NCI-H2227 treated with DMSO at 0.1 percent for 48 hours (cell line): ENCODE data around the gene SH2D1A.
"Not testable (repeated sequence)": the region's sequence is repeated elsewhere in the genome, so short reads cannot be mapped to it uniquely, and the experiment has no call there.

Experiments used
- DNase-seq: peaks from one replicate; lab custom pipeline; 2025; lab: John Stamatoyannopoulos, UW

Gene SH2D1A

DNA sequence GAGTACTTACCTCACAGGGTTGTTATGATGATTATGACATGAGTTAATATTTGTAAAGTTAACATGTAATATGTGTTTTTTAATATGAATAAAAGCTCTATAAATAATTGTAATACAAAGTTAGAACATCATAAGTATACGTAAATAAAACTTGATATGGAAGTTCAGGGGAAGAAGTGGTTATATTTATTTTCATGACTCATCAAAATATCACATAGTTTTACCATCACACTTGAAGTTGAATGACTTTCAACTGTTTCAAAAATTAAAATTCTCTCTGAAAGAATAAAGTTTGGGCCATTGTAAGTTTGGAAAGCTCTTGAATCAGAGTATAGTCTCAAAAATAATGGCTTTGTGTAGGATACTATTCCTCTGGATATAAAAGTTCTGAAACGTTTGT lies 8.3 kb downstream of the SH2D1A start:
- DNase-seq, result no peak

DNA sequence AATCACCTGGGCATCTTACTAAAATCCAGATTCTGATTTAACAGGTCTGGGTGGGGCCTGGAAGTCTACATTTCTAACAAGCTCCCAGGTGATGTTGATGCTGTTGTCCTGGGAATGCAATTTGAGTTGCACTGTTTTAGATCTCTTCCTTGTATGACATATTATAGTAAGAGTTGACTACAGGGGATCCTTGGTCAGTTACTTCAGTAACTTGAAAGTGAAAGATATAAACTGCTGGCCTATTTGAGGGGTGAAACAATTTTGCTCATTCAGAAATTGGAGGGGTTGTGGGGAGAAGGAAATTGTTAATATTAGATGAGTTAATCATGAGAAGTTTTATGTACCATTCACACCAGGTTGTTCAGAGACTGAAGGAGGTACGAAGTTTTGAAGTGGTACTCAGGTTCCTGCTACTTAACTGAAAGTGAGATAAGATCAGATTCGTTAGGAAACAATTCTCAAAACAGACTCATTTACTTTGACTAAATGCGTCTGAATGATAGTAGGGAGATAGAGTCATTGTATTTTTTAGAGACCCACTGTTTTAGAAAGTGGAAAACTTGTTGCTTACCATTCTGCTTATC lies 12.5 kb downstream of the SH2D1A start:
- no peak for DNase-seq

DNA sequence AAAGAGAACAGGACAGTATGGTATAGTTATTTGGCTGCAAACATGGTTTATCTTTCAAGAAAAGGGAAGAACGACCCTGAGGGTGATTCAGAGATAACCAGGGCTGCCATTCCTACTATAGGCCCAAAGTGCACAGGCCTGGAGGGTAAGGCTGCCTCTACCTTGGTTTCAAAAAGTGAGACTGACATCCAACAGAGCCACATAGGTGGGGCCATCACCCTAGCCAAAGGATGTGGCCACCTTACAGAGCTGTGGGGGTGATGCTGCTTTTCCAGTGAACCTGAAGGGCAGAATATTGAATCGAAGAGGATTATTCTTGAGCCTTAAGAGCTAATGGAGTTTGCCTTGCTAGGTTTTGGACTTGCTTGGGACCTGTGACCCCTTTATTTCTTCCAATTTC lies 15.7 kb downstream of the SH2D1A start:
- no peak for DNase-seq

DNA sequence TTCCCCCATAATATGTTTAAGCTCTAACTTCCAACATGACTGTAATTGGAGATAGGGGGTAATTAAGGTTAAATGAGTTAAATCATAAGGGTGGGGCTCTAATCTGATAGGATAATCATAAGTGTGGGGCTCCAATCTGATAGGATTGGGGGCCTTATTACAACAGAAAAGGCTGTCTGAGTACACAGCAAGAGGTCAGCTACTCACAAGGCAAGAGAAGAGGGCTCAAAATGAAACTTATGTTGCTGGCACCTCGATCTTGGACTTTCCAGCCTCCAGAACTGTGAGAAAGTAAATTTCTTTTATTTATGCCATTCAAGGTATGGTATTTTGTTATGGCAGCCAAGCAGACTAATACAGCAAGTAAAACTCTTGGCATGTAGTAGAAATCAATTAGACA lies 16.4 kb downstream of the SH2D1A start:
- no peak for DNase-seq

DNA sequence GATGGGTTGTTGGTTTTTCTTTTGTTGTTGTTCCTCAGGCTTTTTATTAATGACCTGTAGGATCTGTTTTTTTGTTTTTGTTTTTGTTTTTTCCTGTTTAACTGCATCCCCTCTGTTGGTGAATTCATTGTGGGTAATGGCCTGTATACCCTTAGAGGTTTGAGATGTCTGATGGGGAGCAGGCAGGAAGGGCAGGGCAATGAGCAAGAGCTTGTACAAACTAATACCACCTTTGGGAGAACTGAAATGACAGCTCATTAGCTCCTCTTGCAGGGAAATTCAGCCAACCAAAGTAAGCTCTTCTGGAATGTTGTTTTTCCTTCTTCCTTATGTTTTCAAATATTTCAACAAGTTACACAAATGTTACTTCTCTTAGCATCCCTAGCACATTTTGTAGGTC lies 23.4 kb downstream of the SH2D1A start:
- DNase-seq, result no peak

DNA sequence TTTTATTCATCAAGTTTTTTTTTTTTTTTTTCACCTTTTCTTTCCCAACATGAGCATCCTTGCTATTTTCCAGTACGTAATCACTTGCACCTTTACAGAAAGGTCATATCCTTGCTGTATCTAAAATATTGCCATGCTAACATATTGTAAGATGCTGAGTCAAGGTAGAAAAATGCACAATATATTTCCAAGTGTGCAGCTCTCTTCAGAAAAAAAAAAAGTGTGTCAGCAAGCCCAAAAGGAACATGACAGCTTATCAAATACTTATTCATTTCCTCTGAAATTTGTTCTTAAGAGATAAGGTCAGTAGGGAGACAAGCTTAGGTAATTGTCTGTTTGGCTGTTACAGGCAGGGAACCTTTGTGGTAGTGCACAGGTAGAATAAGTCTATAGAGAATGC lies 27.0 kb downstream of the SH2D1A start:
- DNase-seq, result no peak

DNA sequence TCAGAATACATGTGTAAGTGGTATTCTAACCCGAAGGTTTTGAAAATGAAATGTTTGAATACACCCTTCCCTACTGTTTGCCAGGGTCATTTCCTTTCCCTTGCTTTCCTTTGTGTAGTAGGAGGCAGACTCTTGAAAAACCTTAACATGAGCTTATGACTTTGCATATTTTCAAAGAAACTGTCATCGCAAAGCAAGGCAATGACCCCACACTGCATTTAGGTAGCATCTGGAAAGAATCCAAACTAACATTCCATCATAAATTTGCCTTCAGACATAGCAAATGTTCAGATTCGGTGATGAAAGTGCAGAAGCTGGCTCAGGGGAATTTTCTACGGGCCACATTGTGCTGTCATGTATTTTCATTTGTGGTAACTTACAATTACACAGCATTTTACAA lies 32.3 kb downstream of the SH2D1A start:
- DNase-seq, result no peak

DNA sequence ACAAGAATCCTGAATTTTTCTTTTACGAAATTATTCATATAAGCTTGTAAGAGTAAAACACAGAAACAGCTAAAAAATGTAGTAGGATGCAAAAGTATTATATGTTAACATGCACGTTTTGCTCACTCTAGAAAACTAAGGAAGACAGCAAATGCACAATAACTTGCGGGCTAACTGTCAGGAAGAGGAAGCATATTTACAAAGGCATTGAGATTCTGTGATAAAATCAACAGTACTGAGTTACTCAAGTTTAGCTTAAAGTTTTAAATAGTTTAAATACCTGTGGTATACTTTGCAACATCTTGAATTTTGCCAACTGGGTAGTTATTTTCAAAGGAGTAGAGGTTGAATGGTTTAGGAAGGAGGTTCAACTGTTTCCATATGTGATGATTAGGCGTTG lies 37.0 kb downstream of the SH2D1A start:
- no peak for DNase-seq

DNA sequence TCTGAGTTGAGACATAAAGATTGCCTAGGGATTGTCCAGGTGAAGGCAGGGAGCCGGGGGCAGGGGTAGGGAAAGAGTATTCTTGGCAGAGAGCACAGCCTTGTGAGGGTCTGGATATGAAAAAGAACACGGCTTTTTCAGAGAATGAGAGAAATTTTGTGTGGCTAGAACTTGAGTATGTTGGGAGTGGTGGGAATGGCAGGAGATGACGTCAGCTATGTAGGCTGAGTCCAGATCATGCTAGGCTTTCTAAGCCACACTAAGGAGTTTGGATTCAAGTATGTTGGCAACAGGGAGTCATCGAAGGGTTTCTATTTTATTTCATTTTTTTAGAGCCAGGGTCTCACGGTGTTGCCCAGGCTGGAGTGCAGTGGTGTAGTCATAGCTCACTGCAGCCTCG lies 40.0 kb downstream of the SH2D1A start:
- DNase-seq, result no peak

DNA sequence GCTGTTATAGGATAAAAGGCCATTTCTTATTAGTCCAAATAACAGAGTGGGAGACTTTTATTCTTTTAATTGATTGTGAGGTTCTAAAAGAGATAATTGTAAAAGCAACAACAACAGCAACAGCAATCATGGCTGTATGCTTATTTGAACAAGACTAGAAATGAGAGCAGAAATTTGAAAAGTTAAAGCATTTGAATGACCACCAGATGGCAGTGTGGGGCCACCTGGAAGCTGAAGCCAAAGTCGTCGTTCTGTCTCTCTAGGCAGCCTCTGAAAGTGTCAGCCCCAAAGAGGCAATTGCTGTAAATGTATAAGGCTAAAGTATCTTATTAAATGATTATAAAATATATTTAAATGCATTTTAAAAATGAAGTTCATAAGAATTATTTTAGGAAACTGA lies 42.2 kb downstream of the SH2D1A start:
- peak; percentile 74 for DNase-seq

DNA sequence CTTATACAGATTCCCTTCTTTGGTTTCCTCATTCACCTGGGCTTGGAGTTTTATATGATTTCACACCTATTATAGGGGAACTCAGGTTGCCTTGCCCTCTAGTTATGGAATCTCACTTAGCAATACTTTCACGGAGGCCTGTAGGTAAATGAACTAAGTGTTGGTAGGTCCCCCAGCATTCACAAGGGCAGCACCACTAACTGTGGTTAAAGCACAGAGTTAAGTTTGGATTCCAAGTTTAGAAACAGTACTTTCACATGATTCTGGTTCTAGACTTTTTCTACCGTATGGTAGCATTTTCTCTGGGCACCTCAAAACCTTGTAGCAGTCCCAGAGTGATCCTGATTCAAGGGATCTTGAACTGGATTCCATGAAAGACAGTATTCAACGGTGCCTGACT lies 46.4 kb downstream of the SH2D1A start:
- DNase-seq, result no peak

DNA sequence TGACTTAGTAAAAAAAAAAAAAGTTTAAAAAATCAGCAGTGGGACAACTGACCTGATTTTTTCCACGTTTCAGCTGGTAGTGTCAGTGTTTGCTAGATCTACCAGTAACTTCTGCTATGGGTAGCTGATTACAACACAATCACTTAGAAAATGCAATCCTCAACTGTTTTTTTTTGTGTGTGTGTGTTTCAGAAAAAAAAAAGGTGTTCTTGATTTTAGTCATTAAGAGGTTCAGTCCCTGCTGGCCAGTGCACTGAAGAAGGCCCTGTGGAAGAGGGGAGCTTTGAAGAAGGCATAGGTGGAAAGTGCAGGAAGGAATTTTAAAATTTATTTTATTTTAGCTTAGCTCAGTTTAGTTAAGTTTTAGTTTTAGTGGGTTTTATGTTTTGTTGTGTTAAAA lies 46.9 kb downstream of the SH2D1A start:
- no peak for DNase-seq

DNA sequence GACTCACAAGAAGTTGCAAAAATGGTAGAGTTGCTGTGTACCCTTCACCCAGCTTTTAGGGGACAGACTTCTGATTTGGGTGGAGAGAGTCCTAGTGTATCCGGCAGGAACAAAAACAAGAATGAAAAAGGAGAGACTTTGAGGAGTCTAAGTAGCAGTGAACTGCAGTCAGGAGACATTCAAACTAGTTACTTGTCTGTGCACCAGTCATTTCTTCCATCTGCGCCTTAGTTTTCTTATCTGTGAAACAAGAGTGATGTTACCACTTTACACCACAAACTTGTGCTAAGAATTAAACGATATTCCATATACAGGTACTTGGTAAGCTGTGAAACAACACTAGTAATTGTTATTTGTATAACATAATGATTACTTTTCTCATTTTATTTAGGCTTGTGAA lies 47.3 kb downstream of the SH2D1A start:
- no peak for DNase-seq

DNA sequence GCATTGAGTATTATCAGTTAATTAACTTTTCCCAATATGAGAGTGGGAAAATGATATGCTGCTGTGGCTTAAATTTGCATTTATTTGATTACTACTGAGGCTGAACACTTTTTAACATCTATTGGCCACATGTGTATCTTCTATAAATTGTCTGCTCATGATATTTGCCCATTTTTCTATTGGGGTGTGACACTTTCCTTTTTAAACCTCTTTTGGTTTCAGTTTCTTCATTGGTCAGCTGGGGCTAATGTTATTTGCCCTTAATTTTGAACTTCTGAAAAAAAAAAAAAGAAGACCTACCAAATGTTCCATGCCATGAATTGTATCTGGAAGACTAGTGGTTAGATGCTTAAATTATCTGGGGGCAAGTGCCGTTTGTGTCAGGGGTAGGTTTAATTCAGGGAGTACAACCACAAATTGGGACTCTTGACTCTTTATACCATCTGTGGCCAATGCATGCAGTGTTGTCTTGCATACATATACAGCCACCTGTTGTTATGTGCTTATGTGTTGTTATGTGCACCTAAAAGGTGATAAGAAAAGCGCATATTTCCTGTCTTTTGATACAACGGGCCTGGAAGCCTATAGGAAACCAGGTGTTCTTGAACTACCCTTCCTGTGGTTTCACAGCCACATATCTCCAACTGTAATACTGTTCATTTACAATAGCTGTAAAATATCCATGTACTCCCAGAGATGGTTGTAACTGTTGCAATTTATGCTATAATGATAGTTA lies 49.0 kb downstream of the SH2D1A start:
- no peak for DNase-seq

DNA sequence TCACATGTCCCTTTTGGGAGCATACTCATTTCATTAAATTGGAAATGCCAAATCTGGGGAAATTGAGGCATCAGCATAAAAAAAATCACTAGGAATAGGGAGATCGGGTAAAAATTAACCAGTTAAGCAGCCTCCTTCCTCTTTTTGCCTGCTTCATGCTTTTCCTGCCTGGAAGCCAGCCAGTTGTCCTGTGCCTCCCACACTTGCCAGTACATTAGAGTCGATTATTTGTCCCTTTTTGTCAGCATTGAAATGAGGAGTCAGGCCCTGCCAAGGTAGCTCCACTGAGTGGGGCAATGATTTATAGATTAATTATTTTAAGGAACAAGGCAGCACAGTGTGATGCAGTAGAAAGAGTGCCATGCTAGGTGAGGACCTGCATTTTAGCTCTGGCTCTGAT lies 55.3 kb downstream of the SH2D1A start:
- DNase-seq, result no peak

DNA sequence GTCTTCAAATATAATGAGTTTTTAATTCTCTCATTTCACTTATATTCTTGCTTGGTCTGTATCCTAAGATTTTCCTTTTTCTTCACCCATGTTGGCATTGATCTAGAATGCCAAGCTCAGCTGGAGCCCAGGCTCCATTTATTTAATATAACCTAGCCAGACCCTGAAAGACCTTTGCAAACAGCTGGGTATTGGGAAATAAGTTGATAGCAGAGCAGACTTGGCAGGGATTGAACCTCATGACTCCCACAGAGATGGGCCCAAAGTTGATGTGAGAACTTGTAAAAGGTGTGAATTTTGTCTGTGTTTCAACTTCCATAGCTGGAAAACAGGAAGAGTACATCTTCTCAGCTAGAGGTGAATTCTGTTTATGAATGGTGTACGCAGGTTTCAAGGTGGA lies 59.5 kb downstream of the SH2D1A start:
- no peak for DNase-seq

DNA sequence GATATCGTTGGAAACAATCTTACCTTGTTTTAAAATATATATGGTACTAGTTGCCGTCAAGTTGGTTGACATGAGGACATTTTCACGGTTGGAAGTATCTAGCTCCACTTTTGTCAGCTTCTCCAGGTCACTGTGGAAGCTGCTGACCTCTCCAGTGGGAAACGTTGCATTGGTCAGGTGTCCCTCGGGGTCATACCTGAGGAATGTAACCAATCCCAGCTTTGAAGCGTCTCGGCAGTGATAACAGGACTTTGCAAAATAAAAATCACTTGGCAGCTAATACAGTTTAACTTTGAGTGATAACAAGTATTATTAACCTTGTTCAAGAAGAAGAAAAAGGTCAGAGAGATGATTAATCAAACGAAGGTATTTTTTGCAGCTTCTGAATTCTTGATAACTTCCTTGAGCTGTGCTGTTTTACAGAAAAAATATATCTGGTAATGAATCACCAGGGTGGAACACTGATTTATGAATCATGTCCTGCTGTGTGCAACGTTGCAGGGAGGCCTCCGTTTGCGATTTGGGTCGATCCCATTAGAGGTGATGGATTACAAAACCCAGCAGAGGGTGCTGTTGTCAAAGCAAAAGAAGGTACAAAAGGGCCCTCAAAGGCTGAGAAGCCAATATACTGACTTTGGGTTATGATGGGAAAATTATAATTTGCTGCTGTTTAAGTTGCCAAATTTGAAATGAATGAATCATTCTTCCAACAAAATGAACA lies 60.1 kb downstream of the SH2D1A start:
- DNase-seq, result peak; percentile 73

DNA sequence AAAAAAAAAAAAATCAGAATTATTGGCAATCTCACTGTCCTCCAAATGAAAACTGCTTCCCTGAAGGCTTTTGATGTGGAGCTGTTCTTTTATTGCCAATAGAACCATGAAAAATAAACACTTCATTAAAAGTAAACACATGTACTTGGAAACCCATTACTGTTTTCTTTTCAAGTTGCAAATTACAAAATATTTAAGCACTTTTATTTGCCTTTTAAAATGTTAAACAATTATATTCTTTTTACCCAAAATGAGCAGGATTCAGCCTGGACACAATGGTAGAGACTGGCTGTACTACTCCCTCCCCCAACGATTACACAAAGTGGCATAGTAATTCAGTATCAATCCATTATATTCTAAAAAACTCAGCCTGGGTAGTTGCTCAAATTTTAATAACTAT lies 60.9 kb downstream of the SH2D1A start:
- no peak for DNase-seq

DNA sequence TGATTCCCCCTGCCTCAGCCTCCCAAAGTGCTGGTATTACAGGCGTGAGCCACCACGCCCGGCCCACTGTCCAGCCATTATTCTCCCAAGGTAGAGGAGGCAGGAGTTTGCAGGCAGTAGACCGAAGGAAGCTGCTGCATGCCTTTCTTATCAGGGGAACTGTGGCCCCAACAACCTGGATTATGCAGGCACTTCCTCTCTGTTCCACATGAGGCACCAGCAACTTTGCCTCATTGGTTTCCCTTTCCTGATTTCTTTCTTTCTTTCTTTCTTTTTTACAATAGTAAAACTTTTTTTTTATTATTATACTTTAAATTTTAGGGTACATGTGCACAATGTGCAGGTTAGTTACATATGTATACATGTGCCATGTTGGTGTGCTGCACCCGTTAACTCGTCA lies 62.0 kb downstream of the SH2D1A start:
- not testable (repeated sequence) for DNase-seq

DNA sequence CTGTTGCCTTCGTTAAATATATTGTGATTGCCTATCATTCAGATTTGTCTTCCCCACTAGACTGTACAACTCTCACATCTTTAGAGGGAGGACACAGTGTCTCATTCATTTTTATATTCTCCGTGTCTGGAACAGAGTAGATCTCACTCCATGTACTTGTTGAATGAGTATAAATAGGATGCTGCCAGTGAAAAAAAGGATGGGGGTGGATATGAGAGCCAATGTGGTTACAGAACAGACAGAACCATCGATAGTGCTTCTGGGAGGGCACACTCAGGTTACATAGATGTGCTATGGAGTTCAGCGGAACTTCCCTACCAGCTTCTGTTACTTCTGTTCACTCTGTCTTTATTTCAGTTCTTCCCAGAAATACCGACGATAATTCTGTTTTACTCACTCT lies 66.9 kb downstream of the SH2D1A start:
- no peak for DNase-seq

DNA sequence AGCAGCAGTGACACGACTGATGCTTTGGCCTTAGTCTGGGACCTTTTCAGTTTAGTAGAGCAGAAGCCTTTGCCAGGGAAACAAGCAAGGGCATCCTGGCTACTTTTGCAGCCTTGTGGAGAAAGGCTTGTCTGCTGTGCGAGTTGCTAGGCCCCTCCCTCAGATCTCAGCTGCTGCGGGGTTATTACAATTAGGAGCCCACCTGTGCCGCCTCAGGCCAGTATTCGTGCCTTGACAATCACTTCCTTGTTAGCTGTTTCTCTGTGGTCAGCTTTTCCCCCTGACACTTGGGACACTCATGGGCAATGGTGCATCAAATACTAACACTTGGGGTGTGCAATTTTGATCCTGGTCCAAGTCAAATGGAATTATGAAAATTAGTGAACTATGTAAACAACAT lies 67.9 kb downstream of the SH2D1A start:
- DNase-seq, result no peak

DNA sequence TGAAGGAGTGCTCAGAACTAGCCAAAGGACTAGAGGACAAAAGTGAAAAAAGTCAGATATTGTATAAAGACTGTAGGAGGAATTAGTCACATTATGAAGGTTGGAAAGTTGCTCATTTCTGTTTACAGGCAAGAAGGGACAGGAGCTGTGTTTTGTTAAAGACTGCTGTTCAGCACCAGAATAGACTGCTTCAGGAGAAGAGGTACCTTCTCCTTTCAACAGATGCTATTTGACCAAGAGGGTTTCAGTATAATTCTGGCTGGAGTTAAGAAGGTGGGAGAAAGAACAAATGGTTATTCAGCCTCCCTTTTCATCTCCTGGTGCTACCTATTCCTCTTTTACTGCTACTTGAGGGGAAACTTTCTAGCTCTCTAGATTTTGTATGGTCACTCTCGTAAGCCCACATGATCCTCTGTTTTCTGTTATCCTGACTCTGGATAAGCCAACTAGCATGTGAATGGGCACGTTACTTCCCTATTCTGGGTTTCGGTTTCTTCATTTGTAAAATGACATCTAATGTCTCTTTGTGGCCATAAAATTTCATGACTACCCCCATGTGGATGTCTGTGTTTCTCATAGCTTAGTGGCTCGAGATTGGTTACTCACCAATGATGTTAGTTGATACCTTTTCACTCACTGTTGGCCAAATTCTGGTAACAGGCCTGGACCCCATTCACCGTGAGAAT lies 68.9 kb downstream of the SH2D1A start:
- no peak for DNase-seq
